RWPE2 (cell line): ENCODE results near the gene TH.
A peak's percentile ranks its signal among the peaks of the same experiment; 100 is the strongest.

Experiments used
- ATAC-seq: fragments of 200-7000 bp; cut with Tn5 transposase; 3 replicates; pipeline ENCODE4 v1.9.1; 2021; ENCODE audit warnings: low read depth
- DNase-seq: peaks from one replicate; pipeline ENCODE4 v3.0.0-alpha.2; 2020; ENCODE audit warnings: low spot score
- H3K27ac ChIP-seq: fragments of 450-650 bp; 2 replicates; pipeline ENCODE4 v1.5.1; 2017; ENCODE audit warnings: mild to moderate bottlenecking; ENCODE audit not compliant: poor library complexity, severe bottlenecking
- H3K27me3 ChIP-seq: fragments of 250-450 bp; sonication (Bioruptor Pico); 2 replicates; pipeline ENCODE4 v1.5.1; 2021; ENCODE audit warnings: mild to moderate bottlenecking, moderate library complexity; ENCODE audit not compliant: insufficient read depth, poor library complexity, severe bottlenecking
- H3K36me3 ChIP-seq: fragments of 250-450 bp; sonication (Bioruptor Pico); 2 replicates; pipeline ENCODE4 v1.5.1; 2020; ENCODE audit warnings: low read depth, mild to moderate bottlenecking, moderate library complexity
- H3K4me1 ChIP-seq: fragments of 250-450 bp; sonication (Bioruptor Pico); 2 replicates; pipeline ENCODE4 v1.5.1; 2021; ENCODE audit warnings: mild to moderate bottlenecking, moderate library complexity; ENCODE audit not compliant: insufficient read depth, poor library complexity, severe bottlenecking
- H3K4me3 ChIP-seq: fragments of 250-450 bp; sonication (Bioruptor Pico); 2 replicates; pipeline ENCODE4 v1.5.1; 2021; ENCODE audit warnings: mild to moderate bottlenecking, moderate library complexity; ENCODE audit not compliant: severe bottlenecking
- H3K9me3 ChIP-seq: fragments of 250-450 bp; sonication (Bioruptor Pico); 2 replicates; pipeline ENCODE4 v1.5.1; 2021; ENCODE audit warnings: mild to moderate bottlenecking, moderate library complexity; ENCODE audit not compliant: severe bottlenecking
- TF ChIP-seq, protein P1 (sequence below): fragments of 450-650 bp; IDR thresholded peaks from one replicate; pipeline ENCODE4 v1.5.1; 2017; ENCODE audit warnings: mild to moderate bottlenecking, moderate library complexity; ENCODE audit not compliant: poor library complexity, severe bottlenecking

The TH gene

DNA sequence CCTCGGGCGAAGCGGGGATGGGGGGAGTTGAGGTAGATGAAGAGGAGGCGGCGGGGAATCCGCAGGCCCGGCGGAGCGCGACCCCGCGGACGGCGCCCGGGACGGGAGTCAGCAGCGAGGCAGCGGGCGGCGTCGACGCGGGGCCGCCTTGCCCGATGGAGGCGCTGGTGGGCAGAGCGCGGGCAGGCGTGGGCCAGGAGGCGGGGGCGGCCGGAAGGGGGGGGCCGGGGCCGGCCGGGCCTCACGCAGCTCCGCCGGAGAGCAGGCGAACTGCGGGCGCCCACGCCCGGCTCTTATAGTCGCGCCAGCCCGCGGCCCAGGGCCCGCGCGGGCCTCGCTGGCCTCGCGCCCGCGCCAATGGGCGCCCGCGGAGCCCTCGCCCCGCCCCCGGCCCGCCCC is 32.5 kb downstream of the TH start, which contains the start of gene IGF2:
TSS of gene IGF2 (minus strand) at position 267 of the 399 bp plus-strand sequence. CDS start 3,866 bp downstream, outside the sequence.
- no peaks in the 10 kb centered on the region for H3K4me1 ChIP-seq

DNA sequence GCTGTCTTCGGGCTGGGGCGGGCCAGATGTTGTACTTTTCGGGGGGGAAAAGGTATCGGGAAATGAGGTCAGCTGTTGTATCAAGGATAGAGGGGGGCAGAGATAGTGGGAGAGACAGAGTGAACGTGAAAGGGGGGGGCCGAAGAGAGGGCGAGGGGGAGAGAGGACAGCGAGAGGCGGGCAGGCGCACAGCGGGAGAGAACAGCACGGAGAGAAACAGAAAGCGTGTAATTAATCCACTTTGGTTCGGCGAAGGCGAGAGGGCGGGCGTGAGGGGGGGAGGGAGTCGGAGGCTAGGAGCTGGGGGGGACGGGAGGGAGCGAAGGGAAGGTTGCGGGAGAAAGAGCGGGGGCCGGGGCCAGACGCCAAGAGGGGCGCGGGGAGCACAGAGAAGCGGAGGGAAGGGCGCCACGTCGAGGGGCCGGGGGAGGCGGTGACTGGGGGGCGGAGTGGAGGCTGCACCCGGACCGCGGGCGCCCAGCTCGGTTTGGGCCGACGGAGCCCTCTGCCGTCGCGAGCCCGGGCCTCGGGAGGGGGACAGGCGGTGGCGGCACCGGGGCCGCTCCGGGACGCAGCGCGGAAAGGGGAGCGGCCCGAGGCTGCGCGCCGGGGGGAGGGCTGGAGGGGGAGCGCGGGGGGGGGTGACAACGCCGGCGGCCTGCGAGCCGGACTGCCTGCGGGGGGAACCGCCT is 33.0 kb downstream of the TH start:
- ATAC-seq (no peak), DNase-seq (no peak)
- no peaks in the 10 kb centered on the region for H3K36me3 ChIP-seq
- TF ChIP-seq, protein P1, sequence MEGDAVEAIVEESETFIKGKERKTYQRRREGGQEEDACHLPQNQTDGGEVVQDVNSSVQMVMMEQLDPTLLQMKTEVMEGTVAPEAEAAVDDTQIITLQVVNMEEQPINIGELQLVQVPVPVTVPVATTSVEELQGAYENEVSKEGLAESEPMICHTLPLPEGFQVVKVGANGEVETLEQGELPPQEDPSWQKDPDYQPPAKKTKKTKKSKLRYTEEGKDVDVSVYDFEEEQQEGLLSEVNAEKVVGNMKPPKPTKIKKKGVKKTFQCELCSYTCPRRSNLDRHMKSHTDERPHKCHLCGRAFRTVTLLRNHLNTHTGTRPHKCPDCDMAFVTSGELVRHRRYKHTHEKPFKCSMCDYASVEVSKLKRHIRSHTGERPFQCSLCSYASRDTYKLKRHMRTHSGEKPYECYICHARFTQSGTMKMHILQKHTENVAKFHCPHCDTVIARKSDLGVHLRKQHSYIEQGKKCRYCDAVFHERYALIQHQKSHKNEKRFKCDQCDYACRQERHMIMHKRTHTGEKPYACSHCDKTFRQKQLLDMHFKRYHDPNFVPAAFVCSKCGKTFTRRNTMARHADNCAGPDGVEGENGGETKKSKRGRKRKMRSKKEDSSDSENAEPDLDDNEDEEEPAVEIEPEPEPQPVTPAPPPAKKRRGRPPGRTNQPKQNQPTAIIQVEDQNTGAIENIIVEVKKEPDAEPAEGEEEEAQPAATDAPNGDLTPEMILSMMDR, result no peak
- no peaks in the 10 kb centered on the region for H3K4me1 ChIP-seq
- H3K27me3 ChIP-seq, result peaks cover 62% of the 10 kb centered on the region
- H3K4me3 ChIP-seq, result peak overlapping the region; percentile 33
- no peaks in the 10 kb centered on the region for H3K9me3 ChIP-seq
- no peak overlapping the region for H3K27ac ChIP-seq

More for the DNA sequence above, 32.5 kb downstream of the TH start, which contains the start of gene IGF2:
- no peak for DNase-seq
- TF ChIP-seq, protein P1, result no peak
- no peaks in the 10 kb centered on the region for H3K36me3 ChIP-seq
- no peak within 1 kb of the TSS for H3K27ac ChIP-seq
- peaks cover 66% of the 10 kb centered on the region for H3K27me3 ChIP-seq
- H3K4me3 ChIP-seq, result peak within 1 kb of the TSS; percentile 33
- H3K9me3 ChIP-seq, result no peaks in the 10 kb centered on the region
- ATAC-seq, result no peak

DNA sequence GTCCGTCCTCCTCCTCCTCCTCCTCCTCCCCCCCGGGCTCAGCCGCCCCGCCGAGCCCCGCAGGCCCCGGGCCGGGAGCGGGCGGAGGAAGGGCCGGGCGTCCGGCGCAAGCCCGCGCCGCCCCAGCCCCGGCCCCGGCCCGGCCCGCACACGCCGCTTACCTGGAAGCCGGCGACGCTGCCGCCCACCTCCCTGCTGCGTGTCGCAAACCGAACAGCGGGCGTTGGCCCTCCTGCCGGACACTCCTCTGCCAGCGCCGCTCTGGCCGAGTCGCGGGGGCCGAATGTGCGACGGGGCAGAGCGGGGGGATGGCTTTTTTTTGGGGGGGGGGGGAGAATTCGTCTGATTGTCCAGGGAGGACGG is 33.6 kb downstream of the TH start:
- peak overlapping the region; percentile 33 for H3K4me3 ChIP-seq
- no peak overlapping the region for H3K27ac ChIP-seq
- ATAC-seq, result no peak
- no peaks in the 10 kb centered on the region for H3K4me1 ChIP-seq
- H3K9me3 ChIP-seq, result no peaks in the 10 kb centered on the region
- no peak for DNase-seq
- H3K27me3 ChIP-seq, result peaks cover 64% of the 10 kb centered on the region
- no peaks in the 10 kb centered on the region for H3K36me3 ChIP-seq
- TF ChIP-seq, protein P1, result no peak

DNA sequence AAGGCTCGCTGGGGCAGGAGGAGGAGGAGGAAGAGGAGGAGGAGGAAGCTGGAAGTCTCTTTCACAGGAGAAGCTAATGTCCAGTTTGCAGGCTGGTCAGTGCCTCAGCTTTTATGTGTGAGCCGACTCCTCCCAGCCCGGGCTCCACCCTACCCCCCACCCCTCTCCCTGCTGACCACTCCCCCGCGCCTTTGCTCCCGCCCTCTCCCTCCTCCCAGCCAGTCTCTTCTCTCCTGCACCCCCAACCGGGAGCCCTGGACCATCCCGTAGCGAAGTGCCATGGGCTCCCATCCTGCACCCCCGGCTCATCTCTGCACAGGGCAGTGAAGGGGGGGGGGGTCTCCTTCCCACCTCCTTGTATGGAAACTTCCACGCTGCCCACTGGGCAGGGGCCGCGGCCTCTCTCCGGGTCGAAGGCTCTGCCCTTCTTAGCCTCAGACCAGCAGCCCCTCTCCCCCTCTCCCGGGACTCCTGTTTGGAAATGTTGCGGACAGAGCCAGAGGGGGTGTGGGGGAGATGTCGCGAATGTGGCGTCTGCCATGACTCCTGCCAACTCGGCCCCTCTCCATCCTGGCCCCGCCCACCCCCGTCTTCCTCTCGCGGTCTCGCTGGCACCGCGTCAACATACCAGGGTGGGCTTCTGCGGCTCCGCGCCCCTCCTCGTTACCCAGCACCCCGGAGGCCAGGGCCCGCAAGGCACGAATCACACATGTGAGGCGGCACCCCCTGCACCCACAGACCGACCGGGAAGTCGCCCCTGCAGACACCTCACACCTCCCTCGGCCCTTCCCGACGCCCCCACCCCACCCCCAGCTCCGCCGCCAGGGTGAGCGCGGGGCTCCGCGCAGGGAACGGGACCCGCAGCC is 34.2 kb downstream of the TH start:
- no peak overlapping the region for H3K27ac ChIP-seq
- peaks cover 62% of the 10 kb centered on the region for H3K27me3 ChIP-seq
- ATAC-seq, result peak; percentile 82
- DNase-seq, result no peak
- no peaks in the 10 kb centered on the region for H3K36me3 ChIP-seq
- H3K9me3 ChIP-seq, result no peaks in the 10 kb centered on the region
- TF ChIP-seq, protein P1, result no peak
- H3K4me3 ChIP-seq, result peak overlapping the region; percentile 33
- no peaks in the 10 kb centered on the region for H3K4me1 ChIP-seq

DNA sequence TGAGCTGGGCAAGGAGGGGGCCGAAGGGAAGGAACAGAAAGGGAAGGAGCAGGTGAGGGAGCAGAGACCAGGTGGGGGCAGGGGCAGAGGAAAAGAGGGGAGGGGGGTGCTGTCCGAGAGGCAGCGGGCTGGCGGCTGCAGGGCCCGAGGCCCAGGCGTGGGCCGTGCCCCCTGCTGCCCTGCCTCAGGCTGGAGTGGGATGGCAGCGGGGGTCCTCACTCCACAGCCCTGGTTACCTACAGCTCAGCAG is 34.7 kb downstream of the TH start:
- DNase-seq (no peak), ATAC-seq (no peak)
- Histone ChIP-seq H3K36me3 (no peaks in the 10 kb centered on the region), H3K27ac (no peak overlapping the region), H3K4me3 (no peak overlapping the region), H3K9me3 (no peaks in the 10 kb centered on the region), H3K4me1 (no peaks in the 10 kb centered on the region), H3K27me3 (peaks cover 57% of the 10 kb centered on the region)
- TF ChIP-seq, protein P1, result no peak
